A549 (cell line): Measurements from ENCODE around the gene SRSF4.

ENCODE experiments used
- CTCF ChIP-seq: fragments of >200 bp; sonication (Bioruptor Twin); formaldehyde crosslinking; IDR thresholded peaks from 3 replicates; pipeline ENCODE4 v1.5.1; 2016
- HMGXB4 ChIP-seq: fragments of 250-450 bp; sonication (Bioruptor Pico); IDR thresholded peaks from 2 replicates; pipeline ENCODE4 v1.5.0; 2021; ENCODE audit warnings: mild to moderate bottlenecking, moderate library complexity, borderline replicate concordance
- JUN ChIP-seq, 2 experiments: fragments of >200 bp; sonication (Bioruptor Twin); formaldehyde crosslinking; IDR thresholded peaks; 2 replicates in 1 of 2; 3 replicates in 1 of 2; pipeline ENCODE4 v1.6.1; 2016 to 2017
- MAX ChIP-seq: IDR thresholded peaks from 2 replicates; pipeline ENCODE4 v1.6.1; 2012
- RCOR1 ChIP-seq: fragments of 150-350 bp; IDR thresholded peaks from 2 replicates; pipeline ENCODE4 v1.6.1; 2014; ENCODE audit warnings: antibody characterized with exemption, low read length, low read depth
- REST ChIP-seq: fragments of 200-600 bp; sonication (generic); IDR thresholded peaks from 2 replicates; pipeline ENCODE4 v1.6.1; 2016; ENCODE audit warnings: antibody characterized with exemption, mild to moderate bottlenecking, moderate library complexity

- TF ChIP-seq RCOR1 (no peak), CTCF (no peak), HMGXB4 (no peak), REST (no peak), JUN (IDR thresholded peaks at IDR 0.05) (no peak), MAX (no peak)
Measured at GRCh38 chr1:29113413-29114117, 68.1 kb downstream of the SRSF4 start.
